ENCODE results near the gene CASP3.

DNA sequence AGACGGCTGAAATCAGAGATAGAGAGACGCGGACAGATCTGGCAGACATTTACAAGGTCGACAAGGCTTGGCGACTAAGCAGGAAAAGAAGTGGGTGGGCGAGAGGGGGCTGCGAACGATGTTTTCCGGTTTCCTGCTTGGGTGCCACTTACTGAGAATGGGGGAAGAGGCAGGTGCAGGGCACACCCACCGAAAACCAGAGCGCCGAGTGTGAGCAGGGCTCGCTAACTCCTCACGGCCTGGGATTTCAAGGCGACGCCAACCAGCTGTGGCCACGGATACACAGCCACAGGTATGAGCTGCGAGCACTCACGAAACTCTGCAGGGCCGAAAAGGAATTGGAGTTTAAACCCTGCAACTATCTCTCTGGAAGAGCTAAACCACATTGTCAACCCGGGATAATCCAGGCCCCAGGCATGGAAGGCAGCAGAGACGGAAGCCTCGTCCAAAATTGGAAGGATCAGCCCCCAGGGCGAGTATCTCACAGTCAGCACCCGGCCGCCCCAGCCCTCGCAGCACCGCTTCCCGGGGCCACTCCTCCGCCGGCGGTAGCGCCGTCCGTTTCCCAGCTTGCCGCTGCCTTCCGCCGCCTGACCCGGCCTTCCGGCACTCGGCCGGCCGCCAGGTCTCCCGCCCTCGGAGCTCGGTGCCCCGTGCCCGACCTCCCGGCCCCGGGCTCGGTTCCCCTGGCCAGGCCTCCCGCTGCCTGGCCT, 778 bp downstream of the CASP3 start:
- TF ChIP-seq POLR2AphosphoS5 (IDR thresholded peaks at IDR 0.05; ENCODE audit: low read depth, low read length) (no peak), SIN3A (IDR thresholded peaks at IDR 0.05; ENCODE audit: borderline replicate concordance, insufficient read depth, low read length) (no peak)
